ENCODE results near the gene CRAMP1. TPM values are rescaled to one million over a fixed set of nuclear protein-coding genes. Genes with fewer than 3 reads are reported as not detected.

CRAMP1 gene, protein sequence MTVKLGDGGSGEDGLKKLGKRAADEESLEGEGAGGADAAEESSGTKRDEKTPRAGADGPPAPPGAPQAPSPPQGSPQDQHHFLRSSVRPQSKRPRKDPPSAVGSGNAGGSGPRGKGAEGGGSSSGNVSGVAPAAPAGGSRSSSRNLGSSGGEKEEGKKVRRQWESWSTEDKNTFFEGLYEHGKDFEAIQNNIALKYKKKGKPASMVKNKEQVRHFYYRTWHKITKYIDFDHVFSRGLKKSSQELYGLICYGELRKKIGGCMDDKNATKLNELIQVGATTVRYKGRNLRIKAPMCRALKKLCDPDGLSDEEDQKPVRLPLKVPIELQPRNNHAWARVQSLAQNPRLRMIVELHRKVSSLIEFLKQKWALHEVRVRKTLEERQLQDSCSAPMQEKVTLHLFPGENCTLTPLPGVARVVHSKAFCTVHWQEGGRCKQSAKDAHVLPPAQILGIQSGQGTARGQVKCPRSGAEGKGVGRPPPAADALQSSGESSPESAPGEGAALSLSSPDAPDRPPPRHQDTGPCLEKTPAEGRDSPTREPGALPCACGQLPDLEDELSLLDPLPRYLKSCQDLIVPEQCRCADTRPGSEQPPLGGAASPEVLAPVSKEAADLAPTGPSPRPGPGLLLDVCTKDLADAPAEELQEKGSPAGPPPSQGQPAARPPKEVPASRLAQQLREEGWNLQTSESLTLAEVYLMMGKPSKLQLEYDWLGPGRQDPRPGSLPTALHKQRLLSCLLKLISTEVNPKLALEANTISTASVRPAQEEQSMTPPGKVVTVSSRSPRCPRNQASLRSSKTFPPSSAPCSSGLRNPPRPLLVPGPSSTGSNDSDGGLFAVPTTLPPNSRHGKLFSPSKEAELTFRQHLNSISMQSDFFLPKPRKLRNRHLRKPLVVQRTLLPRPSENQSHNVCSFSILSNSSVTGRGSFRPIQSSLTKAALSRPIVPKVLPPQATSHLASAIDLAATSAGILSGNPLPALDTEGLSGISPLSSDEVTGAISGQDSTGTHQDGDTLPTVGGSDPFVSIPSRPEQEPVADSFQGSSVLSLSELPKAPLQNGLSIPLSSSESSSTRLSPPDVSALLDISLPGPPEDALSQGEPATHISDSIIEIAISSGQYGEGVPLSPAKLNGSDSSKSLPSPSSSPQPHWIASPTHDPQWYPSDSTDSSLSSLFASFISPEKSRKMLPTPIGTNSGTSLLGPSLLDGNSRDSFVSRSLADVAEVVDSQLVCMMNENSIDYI (N-terminal part only)
- total RNA-seq = 8.2 TPM

DNA sequence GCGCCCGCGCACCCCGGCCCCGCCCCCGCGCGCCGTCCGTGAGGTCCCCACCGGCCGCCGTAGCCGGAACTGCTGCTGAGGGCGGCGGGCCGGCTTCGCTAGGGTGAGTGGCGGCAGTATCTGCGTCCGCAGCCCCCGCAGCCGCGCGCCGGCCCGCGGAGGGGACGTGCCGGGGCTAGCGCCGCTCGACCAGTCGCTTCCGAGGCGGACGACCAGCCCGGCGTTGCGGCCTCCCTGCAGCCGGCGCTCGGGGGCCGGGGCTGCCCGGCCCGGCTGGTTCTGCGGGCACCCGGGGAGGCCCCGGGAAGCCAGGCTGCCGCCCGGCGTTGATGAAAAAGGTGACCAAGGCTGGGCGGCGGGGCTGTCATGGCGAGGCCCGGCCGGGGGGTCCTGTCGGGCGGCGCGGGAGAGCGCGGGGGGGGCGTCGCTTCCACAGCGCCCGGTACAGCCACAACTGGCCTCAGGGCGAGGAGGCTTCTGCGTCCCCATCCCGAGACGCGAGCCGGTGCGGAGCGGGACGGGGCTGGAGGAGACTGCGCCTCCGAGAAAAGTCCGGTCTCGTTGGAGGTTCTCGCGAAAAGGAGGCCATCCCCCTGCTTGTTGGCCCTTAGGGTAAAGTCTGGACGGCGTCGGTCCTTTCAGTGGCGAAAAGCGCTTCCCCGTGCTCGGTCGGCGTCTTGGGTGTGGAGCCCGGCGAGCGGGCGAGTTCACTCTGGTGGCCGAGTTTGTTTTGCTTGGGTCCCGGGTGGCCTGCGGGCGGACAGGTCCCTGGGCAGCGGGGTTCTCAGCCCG, at the start of gene CRAMP1:
Gene CRAMP1, plus strand, starts transcription at position 41 of the 792 bp plus-strand sequence. CDS start 2,280 bp downstream, outside the sequence.
- FAIRE-seq (no peak), DNase-seq (ENCODE audit: low spot score in 2 of 2) (no peak)

DNA sequence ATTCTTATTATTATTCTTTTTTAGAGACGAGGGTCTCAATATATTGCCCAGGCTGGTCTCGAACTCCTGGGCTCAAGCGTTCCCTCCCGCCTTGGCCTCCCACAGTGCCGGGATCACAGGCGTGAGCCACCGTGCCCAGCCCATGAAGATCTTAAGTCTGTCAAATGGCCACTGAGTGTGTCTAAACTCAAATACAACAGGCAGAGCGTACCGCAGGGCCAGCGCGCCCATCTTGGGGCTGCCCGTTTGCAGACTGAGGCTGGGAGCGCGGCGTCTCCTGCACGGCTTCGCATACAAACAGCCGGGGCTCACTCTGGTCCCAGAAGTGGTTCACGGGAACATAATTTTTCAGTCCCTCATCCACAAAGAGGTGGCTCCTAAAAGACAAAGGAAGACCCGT, 48.4 kb upstream of the CRAMP1 start:
- DNase-seq (ENCODE audit: low spot score in 2 of 2) (no peak), FAIRE-seq (no peak)

DNA sequence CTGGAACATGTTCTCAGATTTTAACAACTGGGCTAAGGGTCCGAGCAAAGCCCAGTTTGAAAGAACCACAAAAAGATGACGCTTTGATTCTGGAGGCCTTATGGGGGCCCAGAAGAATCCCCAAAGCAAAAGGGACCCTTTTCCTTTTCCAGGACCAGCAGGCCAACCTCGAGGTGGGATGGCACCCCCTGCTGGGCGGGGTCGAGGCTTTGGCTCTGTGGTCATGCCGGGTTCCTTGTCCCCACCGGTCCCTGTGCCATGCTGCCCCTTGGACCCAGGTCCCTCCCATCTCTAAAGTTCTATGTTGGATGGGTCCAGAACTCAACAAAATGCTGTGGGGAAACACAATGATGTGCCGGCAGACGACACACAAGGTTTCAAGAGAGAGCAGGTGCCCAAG, 47.8 kb upstream of the CRAMP1 start:
- DNase-seq (ENCODE audit: low spot score in 2 of 2) = no peak
- no peak for FAIRE-seq

DNA sequence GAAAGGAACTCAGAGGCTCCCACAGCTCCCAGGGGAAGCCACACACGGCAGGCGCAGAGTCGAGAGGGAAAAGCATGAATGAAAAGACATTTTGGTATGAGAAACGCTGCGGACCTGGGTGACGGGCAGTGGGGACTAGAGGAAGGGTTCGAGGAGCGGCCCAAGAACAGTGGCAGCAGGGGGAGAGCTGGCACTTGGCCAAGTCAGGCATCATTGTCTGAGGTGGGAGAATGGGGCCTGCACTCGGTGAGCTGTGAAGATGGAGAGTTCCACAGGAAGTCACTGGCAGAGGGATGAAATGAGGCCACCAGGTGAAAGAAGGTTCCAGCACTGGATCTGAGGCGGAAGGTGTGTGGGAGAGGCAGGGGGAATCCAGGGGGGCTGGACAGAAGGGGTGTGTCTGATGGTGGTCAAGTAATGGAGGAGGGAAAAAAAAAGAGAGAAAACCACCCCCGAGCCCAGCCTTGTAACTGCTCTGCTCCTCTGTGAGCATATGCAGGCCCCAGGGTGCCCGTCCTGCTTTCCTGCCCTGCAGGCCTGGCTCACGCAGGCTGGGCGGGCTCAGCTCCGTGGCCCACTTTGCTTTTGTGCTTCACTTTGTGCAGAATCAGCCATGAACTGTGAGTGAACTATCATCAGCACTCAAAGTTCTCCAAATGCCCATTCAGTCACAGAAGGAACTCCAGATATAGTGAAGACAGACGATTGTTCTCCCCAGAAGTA, 46.9 kb upstream of the CRAMP1 start:
- no peak for DNase-seq (ENCODE audit: low spot score in 2 of 2)
- no peak for FAIRE-seq

DNA sequence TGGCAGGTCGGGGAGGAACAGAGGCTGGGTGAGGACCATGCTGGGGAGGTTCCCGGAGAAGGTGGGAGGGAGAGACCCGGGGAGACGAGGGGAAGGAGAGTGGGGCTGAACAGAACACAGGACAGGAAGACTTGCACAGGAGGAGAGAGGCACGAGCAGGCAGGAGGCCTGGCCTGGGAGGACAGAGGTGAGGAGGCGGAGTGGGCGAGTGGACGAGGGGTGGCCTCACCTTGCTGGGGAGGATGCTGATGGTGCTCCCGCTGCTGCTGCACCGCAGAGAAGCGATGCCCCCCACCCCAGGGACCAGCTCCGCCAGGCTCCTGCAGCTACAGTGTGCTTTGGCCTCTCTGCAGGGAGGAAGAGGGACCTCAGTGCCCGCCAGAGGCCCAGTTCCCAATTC, 44.2 kb upstream of the CRAMP1 start:
- FAIRE-seq (no peak), DNase-seq (ENCODE audit: low spot score in 2 of 2) (no peak)

DNA sequence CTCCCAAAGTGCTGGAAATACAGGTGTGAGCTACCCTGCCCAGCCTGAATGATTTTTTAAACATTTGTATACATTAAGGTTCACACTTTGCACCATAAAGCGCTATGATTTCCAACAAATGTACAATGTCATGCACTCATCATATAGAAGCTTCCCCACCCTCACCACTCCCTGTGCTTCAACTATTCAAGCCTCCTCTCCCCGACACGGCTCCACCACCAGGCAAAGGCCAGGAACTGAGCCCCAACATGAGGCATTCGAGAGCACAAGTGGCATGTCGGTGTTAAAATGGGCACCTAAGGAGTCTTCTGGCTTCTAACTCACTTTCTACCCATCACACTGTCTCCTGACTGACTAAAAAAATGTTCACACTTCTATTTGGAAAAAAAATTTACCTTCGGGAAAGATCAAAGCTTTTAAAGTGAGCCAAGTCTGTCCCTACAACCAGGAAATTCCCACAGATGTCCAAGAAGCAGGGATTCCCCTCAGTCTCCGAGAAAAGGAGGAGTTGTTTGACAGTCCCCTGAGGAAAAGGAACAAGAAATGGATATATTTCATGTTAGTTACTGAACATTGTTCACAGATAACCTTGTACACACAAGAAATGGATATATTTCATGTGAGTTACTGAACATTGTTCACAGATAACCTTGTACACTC, 41.0 kb upstream of the CRAMP1 start:
- no peak for FAIRE-seq

DNA sequence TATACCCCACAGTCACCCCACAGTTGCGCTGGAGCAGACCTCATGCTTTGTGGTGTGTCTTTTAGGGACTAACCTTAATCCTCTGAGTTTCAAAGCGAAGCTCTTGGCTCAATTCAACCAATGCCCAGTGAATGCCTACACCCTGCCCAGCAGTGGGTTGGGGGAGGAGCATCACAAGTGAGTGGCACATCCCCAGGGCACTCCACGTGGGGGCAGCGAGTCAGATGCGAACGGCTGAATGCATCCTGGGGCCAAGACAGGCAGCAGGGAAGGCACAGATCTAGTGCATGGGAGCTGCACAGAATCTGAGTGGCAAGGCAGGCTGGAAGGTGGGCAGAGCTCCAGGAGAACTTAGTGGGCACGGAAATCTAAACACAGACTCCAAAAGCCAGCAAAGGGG, 39.5 kb upstream of the CRAMP1 start:
- FAIRE-seq = no peak
- DNase-seq (ENCODE audit: low spot score in 2 of 2) = no peak

More for the DNA sequence above, 41.0 kb upstream of the CRAMP1 start:
- DNase-seq (ENCODE audit: low spot score in 2 of 2) = no peak

DNA sequence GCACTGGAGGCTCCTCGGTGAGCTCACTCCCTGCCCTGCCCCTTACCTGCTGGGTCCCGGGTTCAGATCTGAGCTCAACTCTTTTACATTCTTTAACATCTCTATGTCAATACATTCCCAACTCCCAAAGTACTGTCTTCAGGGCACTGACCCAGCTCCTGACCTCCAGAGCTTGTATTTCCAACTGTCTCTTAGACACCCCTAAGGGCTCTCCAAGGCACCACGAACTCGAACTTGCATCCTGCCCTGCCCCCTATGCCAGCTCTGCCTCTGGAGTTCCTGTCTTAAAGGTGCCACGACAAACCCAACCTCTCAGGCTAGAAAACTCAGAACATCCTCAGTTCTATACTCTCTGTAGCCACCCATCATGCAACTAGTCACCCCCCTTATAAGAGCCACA, 38.9 kb upstream of the CRAMP1 start:
- DNase-seq (ENCODE audit: low spot score in 2 of 2) (no peak), FAIRE-seq (no peak)

DNA sequence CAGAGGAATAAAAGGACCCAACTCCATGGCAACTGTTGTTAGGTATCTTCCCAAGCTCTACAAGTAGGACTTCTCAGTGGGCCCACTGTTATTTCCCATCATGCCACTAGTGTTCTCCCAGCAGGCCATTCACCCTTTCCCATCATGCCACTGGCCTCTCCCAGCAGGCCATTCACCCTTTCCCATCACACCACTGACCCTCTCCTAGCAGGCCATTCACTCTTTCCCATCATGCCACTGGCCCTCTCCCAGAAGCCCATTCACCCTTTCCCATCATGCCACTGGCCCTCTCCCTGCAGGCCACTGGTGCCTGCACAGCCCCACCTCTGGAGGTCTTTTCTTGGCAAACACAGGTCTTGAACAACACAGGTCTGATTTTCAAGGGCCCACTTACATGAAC, 36.6 kb upstream of the CRAMP1 start:
- FAIRE-seq (no peak), DNase-seq (ENCODE audit: low spot score in 2 of 2) (no peak)

DNA sequence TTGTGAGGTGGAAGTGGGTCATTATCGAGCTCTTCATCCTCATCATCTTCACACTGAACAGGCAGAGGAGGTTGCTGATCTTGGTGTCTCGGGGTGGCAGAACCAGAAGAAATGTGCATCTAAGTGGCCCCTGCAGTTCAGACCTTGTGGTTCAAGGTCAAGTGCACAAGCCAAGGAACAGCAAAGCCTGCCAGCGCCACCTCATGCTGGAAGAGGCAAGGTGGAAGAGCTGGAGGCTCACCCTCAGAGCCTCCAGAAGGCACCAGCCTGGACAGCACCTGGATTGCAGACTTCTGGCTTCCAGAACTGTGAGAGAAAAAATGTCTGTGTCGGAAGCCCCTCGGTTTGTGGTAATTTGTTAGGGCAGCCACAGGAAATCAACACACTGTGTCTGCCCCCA, 32.9 kb upstream of the CRAMP1 start:
- FAIRE-seq = no peak
- no peak for DNase-seq (ENCODE audit: low spot score in 2 of 2)

DNA sequence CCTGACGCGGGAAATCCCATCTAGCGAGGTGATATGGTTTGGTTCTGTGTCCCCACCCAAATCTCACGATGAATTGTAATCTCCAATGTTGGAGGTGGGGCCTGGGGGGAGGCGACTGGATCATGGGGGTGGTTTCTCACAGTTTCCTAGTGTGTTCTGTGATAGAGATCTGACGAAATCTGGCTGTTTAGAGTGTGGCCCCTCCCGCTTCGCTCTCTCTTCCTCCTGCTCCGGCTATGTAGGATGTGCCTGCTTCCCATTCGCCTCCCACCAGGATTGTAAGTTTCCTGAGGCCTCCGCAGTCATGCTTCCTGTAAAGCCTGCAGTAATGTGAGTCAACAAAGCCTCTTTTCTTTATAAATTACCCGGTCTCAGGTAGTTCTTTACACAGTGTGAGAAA, 31.9 kb upstream of the CRAMP1 start:
- no peak for DNase-seq (ENCODE audit: low spot score in 2 of 2)
- FAIRE-seq = no peak

DNA sequence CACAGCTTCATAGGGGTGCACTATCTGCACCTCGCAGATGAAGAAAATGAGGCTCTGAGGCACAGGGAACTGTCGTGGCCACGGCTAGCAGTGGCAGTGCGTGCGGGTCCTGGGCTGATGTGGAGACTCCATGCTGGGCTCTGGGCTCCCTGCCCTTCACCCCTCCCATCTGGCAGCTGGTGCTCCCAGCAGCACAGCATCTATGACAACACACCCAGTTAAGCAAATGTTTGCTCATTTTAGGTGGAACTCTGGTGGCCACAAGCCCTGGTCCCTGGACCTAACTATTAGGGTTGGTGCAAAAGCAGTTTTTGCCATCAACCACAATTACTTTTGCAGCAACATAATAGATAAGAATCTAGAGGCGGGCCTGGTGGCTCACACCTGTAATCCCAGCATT, 31.2 kb upstream of the CRAMP1 start:
- FAIRE-seq (no peak), DNase-seq (ENCODE audit: low spot score in 2 of 2) (no peak)

DNA sequence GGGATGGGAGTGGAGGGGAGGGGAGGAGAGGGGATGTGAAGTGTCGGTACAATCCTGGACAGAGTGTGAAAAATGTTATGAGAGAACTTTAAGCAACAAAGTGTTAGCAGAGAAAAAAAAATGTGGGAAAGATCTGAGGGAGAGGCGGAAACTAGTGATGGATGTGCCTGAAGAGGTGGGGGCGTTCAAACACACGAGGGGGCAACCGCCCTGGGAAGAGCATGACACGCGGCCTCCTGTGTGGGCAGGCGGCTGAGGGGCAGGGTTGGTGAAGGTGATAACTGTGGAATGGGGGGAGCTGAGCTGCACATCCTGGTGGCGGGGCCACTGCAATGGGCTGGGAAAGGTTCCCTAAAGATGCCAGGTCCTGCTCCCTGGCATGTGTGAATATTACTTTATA, 30.4 kb upstream of the CRAMP1 start:
- DNase-seq (ENCODE audit: low spot score in 2 of 2) = no peak
- no peak for FAIRE-seq

DNA sequence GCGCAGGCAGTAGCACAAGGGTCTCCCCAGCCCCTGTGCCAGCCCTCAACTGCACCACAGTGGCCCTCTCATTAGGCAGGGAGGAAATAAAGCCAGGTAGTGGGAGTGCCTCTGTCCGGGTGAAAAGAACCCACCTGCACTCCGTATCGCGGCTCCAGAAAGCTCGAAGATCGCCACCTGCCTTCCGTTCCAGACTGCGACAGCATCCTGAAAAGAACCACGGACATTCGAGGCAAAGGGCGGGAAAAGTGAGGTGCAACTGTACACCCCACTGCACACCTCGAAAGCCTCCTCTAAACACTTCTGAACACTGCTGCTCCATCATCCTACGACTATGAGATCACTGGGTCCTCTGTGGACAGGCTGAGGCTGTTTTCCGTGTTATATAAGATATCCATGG, 29.0 kb upstream of the CRAMP1 start:
- DNase-seq (ENCODE audit: low spot score in 2 of 2) = no peak
- no peak for FAIRE-seq

DNA sequence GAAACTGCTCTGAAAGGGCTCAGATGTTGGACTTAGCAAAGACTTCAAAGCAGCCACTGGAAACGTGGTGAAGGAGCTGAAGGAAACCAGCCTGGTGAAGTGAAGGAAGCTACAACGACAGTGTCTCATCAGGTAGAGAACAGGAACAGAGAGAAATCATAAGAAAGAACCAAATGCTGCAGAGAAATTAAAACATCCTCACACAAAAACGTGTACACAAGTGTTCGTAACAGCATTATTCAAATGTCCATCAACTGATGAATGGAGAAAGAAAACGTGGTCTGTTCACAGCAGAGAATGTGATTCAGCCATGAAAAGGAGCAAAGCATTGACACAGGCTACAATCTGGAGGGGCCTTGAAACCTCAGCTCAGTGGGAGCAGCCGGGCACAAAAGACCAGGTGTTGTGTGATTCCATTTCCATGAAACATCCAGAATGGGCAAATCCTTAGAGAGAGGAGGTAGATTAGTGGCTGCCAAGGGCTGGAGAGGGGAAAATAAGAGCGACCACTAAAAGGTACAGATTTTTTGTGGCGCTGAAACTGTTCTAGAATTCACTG, 27.2 kb upstream of the CRAMP1 start:
- no peak for FAIRE-seq
- no peak for DNase-seq (ENCODE audit: low spot score in 2 of 2)

DNA sequence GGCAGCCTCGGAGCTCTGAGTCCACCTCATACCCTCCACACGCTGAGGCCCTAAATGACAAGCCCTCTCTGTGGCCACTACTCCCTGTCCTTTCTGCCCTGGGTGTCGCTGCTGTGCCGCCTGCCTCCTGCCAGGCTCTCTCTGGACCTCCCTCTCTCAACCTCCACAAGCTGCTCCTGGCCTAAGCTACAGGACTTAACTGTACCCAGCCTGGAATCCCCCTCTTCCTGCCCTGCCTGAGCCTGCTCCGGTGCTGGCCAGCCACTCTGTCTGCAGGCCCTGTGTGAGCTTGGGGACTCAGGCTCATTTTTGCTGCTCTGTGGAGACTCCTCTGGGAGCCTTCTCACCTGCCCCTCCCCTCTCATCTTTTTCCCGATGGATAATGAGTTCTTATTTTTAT, 21.8 kb upstream of the CRAMP1 start:
- no peak for FAIRE-seq

DNA sequence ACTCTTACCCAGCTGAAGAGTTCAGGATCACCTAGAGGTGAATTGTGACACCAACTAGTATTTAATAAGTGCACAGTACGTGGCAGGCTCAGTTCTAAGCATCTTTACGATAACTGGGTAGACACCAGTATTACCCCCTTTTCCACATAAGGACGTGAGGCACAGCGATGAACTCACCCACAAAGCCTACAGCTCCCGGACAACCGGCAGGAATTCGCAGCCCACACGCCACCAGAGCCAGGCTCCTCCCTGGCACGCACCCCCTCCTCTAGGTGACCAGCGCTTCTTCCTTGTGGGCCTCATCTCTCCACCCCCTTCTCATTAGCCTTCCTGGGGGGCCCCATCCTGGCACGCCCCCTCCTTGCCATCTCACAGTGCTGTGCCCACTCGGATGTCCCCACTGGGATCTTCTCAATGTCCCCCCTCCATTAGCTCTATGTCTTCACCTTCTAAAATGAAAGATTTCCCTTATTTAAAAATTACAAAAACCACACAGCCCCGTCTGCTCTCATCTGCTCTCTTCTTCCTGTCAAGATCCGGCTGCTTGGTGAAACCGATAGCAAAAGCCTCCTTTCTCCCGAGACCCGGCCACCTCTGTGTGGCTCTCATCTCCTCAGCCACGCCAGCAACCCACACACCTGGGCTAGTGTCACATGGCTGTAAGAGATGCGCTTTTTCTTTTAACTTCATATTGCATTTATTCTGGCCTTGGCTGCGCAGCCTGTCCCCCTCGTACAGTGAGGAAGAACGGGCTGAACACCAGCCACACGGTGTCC, 21.0 kb upstream of the CRAMP1 start:
- no peak for DNase-seq (ENCODE audit: low spot score in 2 of 2)
- FAIRE-seq = no peak

More for the DNA sequence above, 21.8 kb upstream of the CRAMP1 start:
- no peak for DNase-seq (ENCODE audit: low spot score in 2 of 2)

DNA sequence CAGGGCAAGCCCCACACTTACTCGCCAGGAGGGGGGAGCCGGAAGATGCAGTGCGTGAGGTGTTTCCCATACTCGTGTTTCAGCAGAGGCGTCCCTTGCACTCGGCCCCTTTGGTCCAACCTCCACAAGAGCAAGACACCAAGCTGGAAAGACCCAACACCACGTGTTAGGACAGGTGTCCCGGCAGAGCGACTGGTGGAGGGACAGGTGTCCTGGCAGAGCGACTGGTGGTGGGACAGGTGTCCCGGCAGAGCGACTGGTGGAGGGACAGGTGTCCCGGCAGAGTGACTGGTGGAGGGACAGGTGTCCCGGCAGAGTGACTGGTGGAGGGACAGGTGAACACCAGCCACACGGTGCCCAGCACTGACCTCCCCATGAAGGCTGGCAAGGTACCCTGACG, 19.7 kb upstream of the CRAMP1 start:
- no peak for DNase-seq (ENCODE audit: low spot score in 2 of 2)
- FAIRE-seq = no peak
